SK-N-SH (cell line): ENCODE measurements around the gene CNTNAP2.

Experiments
- CTCF ChIP-seq: fragments of 200-600 bp; sonication (generic); IDR thresholded peaks from 2 replicates; pipeline ENCODE4 v1.6.1; 2017; ENCODE audit warnings: antibody characterized with exemption, mild to moderate bottlenecking, moderate library complexity
- EP300 ChIP-seq, 2 experiments: IDR thresholded peaks; 2 replicates each; pipeline versions ENCODE4 v1.4.0 to v1.6.1; 2012; ENCODE audit warnings: borderline replicate concordance in 1 of 2, low read depth in 1 of 2, low read length in 1 of 2
- EZH2phosphoT487 ChIP-seq: fragments of 200-600 bp; sonication (generic); IDR thresholded peaks from 2 replicates; pipeline ENCODE4 v1.6.1; 2017; ENCODE audit warnings: low read depth, mixed run types, mild to moderate bottlenecking, antibody characterized with exemption, moderate library complexity, borderline replicate concordance
- FOXJ3 ChIP-seq: sonication (generic); formaldehyde crosslinking; IDR thresholded peaks from 2 replicates; pipeline ENCODE4 v1.5.1; 2020; ENCODE audit warnings: mild to moderate bottlenecking, missing genetic modification reagents
- GABPA ChIP-seq: IDR thresholded peaks from 2 replicates; pipeline ENCODE4 v1.4.0; 2012; ENCODE audit warnings: low read depth, mild to moderate bottlenecking
- MAX ChIP-seq: IDR thresholded peaks from 2 replicates; pipeline ENCODE4 v1.4.0; 2012; ENCODE audit warnings: low read depth
- POLR2AphosphoS5 ChIP-seq: IDR thresholded peaks from 2 replicates; pipeline ENCODE4 v1.6.1; 2012; ENCODE audit warnings: low read depth, low read length
- REST ChIP-seq: IDR thresholded peaks from 2 replicates; pipeline ENCODE4 v1.6.1; 2012; ENCODE audit warnings: mild to moderate bottlenecking, low read depth, low read length, moderate library complexity
- RFX5 ChIP-seq: IDR thresholded peaks from 2 replicates; pipeline ENCODE4 v1.6.1; 2012; ENCODE audit warnings: mild to moderate bottlenecking, improper control_type of control experiment, low read length
- SMC3 ChIP-seq: IDR thresholded peaks from 2 replicates; pipeline ENCODE4 v1.6.1; 2012; ENCODE audit warnings: low read depth, low read length, improper control_type of control experiment
- TAF1 ChIP-seq: IDR thresholded peaks from 2 replicates; pipeline ENCODE4 v1.6.1; 2012; ENCODE audit warnings: low read depth, mild to moderate bottlenecking, low read length, moderate library complexity, borderline replicate concordance
- TCF12 ChIP-seq: IDR thresholded peaks from 2 replicates; pipeline ENCODE4 v1.4.0; 2012
- TEAD4 ChIP-seq: IDR thresholded peaks from 2 replicates; pipeline ENCODE4 v1.4.0; 2012; ENCODE audit warnings: mild to moderate bottlenecking, borderline replicate concordance; ENCODE audit not compliant: insufficient read depth

- TF ChIP-seq EP300 (IDR thresholded peaks at IDR 0.05; ENCODE audit: borderline replicate concordance in 1 of 2, low read depth in 1 of 2, low read length in 1 of 2), result no peak
- TF ChIP-seq FOXJ3 (CRISPR knock-in tag), result no peak
- no peak for TF ChIP-seq POLR2AphosphoS5
- TF ChIP-seq TAF1, result no peak
- no peak for TF ChIP-seq TEAD4
- TF ChIP-seq MAX, result no peak
- TF ChIP-seq CTCF, result no peak
- TF ChIP-seq TCF12, result no peak
- no peak for TF ChIP-seq EZH2phosphoT487
- no peak for TF ChIP-seq GABPA
- no peak for TF ChIP-seq REST
- TF ChIP-seq RFX5, result no peak
- TF ChIP-seq SMC3, result no peak
Measured at GRCh38 chr7:147296201-147296600, 1179.6 kb downstream of the CNTNAP2 start.
